NCI-H2171 (cell line): ENCODE measurements around the gene SPNS1.

Experiments
- DNase-seq: peaks from one replicate; lab custom pipeline; 2025; lab: John Stamatoyannopoulos, UW

SPNS1 gene

GRCh38 chr16:29029168-29029994, 54.8 kb downstream of the SPNS1 start:
- peak; percentile 50 for DNase-seq

- peak; percentile 21 for DNase-seq
Observed at GRCh38 chr16:29030086-29030840, 55.7 kb downstream of the SPNS1 start.
